DND-41 (cell line): ENCODE measurements around the gene SRA1.
A peak's percentile ranks its signal among the peaks of the same experiment; 100 is the strongest.

Experiments used
- ATAC-seq: fragments of 200-7000 bp; cut with Tn5 transposase; 3 replicates; pipeline ENCODE4 v1.9.1; 2021; ENCODE audit warnings: low read depth; ENCODE audit not compliant: insufficient read depth
- DNase-seq: peaks from one replicate; pipeline ENCODE4 v3.0.0-alpha.2; 2020
- H2AFZ ChIP-seq: 2 replicates; pipeline ENCODE4 v1.6.0; 2012; ENCODE audit warnings: low read depth, low read length
- H3K27ac ChIP-seq: 2 replicates; pipeline ENCODE4 v1.5.1; 2012; ENCODE audit warnings: low read length, inconsistent platforms
- H3K27me3 ChIP-seq: fragments of 200-600 bp; sonication (generic); 2 replicates; pipeline ENCODE4 v1.6.0; 2012; ENCODE audit warnings: low read length, mild to moderate bottlenecking, inconsistent platforms; ENCODE audit not compliant: insufficient read depth, poor library complexity
- H3K36me3 ChIP-seq: 2 replicates; pipeline ENCODE4 v1.5.1; 2012; ENCODE audit warnings: low read length, inconsistent platforms; ENCODE audit not compliant: insufficient read depth
- H3K4me1 ChIP-seq: 2 replicates; pipeline ENCODE4 v1.5.1; 2012; ENCODE audit warnings: mild to moderate bottlenecking, low read length; ENCODE audit not compliant: insufficient read depth
- H3K4me2 ChIP-seq: 2 replicates; pipeline ENCODE4 v1.6.0; 2012; ENCODE audit warnings: mild to moderate bottlenecking, moderate library complexity, low read length, inconsistent platforms; ENCODE audit not compliant: insufficient read depth
- H3K4me3 ChIP-seq, 2 experiments: fragments of 200-600 bp in 1 of 2; shearing (Covaris generic) in 1 of 2; 2 replicates each; pipeline ENCODE4 v1.5.1; 2012 to 2016; ENCODE audit warnings: inconsistent platforms in 2 of 2, low read length in 2 of 2, mild to moderate bottlenecking in 2 of 2, low read depth in 1 of 2, moderate library complexity in 1 of 2
- H3K79me2 ChIP-seq: 2 replicates; pipeline ENCODE4 v1.6.0; 2012; ENCODE audit warnings: low read length, inconsistent platforms; ENCODE audit not compliant: insufficient read depth
- H3K9ac ChIP-seq: 2 replicates; pipeline ENCODE4 v1.6.0; 2012; ENCODE audit warnings: low read depth, mild to moderate bottlenecking, inconsistent platforms, low read length, moderate library complexity
- H3K9me3 ChIP-seq: 2 replicates; pipeline ENCODE4 v1.5.1; 2012; ENCODE audit warnings: low read length, moderate library complexity, mild to moderate bottlenecking, inconsistent platforms; ENCODE audit not compliant: insufficient read depth, severe bottlenecking
- H4K20me1 ChIP-seq: 2 replicates; pipeline ENCODE4 v1.6.0; 2012; ENCODE audit warnings: low read length; ENCODE audit not compliant: insufficient read depth
- EZH2 ChIP-seq: IDR thresholded peaks from 3 replicates; pipeline ENCODE4 v1.6.1; 2012; ENCODE audit warnings: borderline replicate concordance, low read depth, mild to moderate bottlenecking, moderate library complexity, low read length, inconsistent platforms; ENCODE audit not compliant: severe bottlenecking
- TF ChIP-seq, protein P1 (sequence below): IDR thresholded peaks from 2 replicates; pipeline ENCODE4 v1.5.1; 2012; ENCODE audit warnings: borderline replicate concordance, low read length, moderate library complexity, mild to moderate bottlenecking; ENCODE audit not compliant: poor library complexity, severe bottlenecking; ENCODE audit errors: extremely low read depth

Gene SRA1

DNA sequence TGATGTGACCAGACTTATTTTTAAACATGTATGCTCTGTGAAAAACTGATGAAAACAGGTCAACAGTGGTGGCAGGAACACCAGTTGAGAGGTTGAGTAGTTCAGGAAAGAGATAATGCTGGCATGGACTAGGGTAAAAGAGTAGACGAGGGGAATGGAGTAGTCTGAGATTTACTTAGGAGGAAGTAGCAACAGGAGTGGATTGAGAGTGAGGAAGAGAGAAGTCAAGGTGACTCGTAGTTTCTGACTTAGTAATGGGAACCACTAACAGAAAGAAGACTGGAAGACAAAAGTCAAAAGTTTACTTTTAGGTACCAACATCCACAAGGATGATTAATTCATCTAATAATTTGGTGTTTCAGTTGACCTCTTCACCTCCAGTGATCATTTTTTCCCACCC lies 3.6 kb downstream of the SRA1 start:
- DNase-seq = no peak
- no peak overlapping the region for H3K9ac ChIP-seq
- 0 out of 2 replicates have a peak overlapping the region, but pooled peaks have one; percentile 47 for H3K4me2 ChIP-seq
- H3K4me3 ChIP-seq = no peak overlapping the region
- H3K27ac ChIP-seq = peak overlapping the region; percentile 40; the same call in 1 of the 2 replicates
- H2AFZ ChIP-seq = no peak overlapping the region
- H3K36me3 ChIP-seq = peaks cover 70% of the 10 kb centered on the region
- TF ChIP-seq, protein P1, sequence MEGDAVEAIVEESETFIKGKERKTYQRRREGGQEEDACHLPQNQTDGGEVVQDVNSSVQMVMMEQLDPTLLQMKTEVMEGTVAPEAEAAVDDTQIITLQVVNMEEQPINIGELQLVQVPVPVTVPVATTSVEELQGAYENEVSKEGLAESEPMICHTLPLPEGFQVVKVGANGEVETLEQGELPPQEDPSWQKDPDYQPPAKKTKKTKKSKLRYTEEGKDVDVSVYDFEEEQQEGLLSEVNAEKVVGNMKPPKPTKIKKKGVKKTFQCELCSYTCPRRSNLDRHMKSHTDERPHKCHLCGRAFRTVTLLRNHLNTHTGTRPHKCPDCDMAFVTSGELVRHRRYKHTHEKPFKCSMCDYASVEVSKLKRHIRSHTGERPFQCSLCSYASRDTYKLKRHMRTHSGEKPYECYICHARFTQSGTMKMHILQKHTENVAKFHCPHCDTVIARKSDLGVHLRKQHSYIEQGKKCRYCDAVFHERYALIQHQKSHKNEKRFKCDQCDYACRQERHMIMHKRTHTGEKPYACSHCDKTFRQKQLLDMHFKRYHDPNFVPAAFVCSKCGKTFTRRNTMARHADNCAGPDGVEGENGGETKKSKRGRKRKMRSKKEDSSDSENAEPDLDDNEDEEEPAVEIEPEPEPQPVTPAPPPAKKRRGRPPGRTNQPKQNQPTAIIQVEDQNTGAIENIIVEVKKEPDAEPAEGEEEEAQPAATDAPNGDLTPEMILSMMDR = no peak
- no peak for TF ChIP-seq EZH2
- peaks cover 8% of the 10 kb centered on the region; the same call in 1 of the 2 replicates for H4K20me1 ChIP-seq
- ATAC-seq = no peak
- H3K4me1 ChIP-seq = peaks cover 55% of the 10 kb centered on the region
- H3K27me3 ChIP-seq = no peaks in the 10 kb centered on the region
- H3K9me3 ChIP-seq = no peaks in the 10 kb centered on the region
- peaks cover 58% of the 10 kb centered on the region for H3K79me2 ChIP-seq

- Histone ChIP-seq H3K4me3 (no peak overlapping the region), H3K9ac (no peak overlapping the region), H3K36me3 (peaks cover 59% of the 10 kb centered on the region), H4K20me1 (peaks cover 8% of the 10 kb centered on the region; the same call in 1 of the 2 replicates), H3K4me1 (peaks cover 60% of the 10 kb centered on the region), H3K9me3 (no peaks in the 10 kb centered on the region), H3K79me2 (peaks cover 54% of the 10 kb centered on the region), H3K4me2 (no peak overlapping the region), H3K27me3 (no peaks in the 10 kb centered on the region), H3K27ac (no peak overlapping the region), H2AFZ (no peak overlapping the region)
- no peak for ATAC-seq
- TF ChIP-seq, protein P1 = no peak
- TF ChIP-seq EZH2 = no peak
- no peak for DNase-seq
Measured at GRCh38 chr5:140551872-140552271, 5.4 kb downstream of the SRA1 start.

- no peak overlapping the region for H3K4me2 ChIP-seq
- H3K4me3 ChIP-seq = no peak overlapping the region
- peaks cover 40% of the 10 kb centered on the region for H3K79me2 ChIP-seq
- H3K9me3 ChIP-seq = no peaks in the 10 kb centered on the region
- TF ChIP-seq, protein P1 = no peak
- TF ChIP-seq EZH2 = no peak
- DNase-seq = no peak
- no peak overlapping the region for H3K9ac ChIP-seq
- H3K27ac ChIP-seq = peak overlapping the region; percentile 27; the same call in 1 of the 2 replicates
- no peaks in the 10 kb centered on the region for H3K27me3 ChIP-seq
- no peak overlapping the region for H2AFZ ChIP-seq
- peaks cover 53% of the 10 kb centered on the region for H3K4me1 ChIP-seq
- peaks cover 61% of the 10 kb centered on the region for H3K36me3 ChIP-seq
- peaks cover 8% of the 10 kb centered on the region; the same call in 1 of the 2 replicates for H4K20me1 ChIP-seq
- ATAC-seq = no peak
Measured at GRCh38 chr5:140550147-140551079, 6.9 kb downstream of the SRA1 start.
